ENCODE data around the gene SCN9A. TPM values are rescaled to one million over a fixed set of nuclear protein-coding genes. Genes with fewer than 3 reads are reported as not detected.
"Not testable (repeated sequence)": the region's sequence is repeated elsewhere in the genome, so short reads cannot be mapped to it uniquely, and the experiment has no call there.

The SCN9A gene
- total RNA-seq, 1 donor from 2014 or later: 11.2 TPM

DNA sequence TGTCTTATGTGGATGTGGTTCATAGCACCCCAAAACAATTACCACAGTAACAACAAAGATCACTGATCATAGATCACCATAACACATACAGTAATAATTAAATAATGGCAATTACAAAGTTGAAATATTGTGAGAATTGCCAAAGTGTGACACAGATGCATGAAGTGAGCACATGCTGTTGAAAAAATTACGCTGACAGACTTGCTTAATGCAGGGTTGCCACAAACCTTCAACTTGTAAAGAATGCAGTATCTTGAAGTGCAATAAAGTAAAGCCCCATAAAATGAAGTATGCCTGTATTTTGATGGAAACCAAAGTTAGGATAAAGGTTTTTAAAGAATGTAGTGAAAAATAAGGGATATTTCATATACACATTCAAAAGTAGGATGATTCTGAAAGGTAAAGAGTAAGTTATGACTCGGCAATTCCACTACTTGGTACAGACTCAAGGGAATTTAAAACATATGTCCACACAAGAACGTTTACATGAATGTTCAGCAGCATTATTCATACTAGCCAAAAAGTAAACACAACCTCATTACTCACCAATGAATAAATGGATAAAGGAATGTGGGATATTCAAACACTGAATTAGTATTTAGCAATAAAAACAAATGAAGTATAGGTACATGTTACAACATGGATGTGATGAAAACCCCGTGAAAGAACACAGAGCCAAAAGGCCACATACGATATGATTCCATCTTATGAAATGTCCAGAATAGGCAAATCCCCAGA is 61.6 kb downstream of the SCN9A start:
- DNase-seq: no peak
- Mint-ChIP-seq H3K27ac (ENCODE audit: unreplicated experiment) (no peak overlapping the region), H3K36me3 (ENCODE audit: unreplicated experiment) (no peaks in the 10 kb centered on the region), H3K4me3 (ENCODE audit: unreplicated experiment) (no peak overlapping the region), H3K9me3 (ENCODE audit: unreplicated experiment) (no peaks in the 10 kb centered on the region), H3K27me3 (ENCODE audit: unreplicated experiment) (no peaks in the 10 kb centered on the region), H3K4me1 (ENCODE audit: low read depth, unreplicated experiment) (peaks cover 4% of the 10 kb centered on the region)
- TF ChIP-seq, protein P1, sequence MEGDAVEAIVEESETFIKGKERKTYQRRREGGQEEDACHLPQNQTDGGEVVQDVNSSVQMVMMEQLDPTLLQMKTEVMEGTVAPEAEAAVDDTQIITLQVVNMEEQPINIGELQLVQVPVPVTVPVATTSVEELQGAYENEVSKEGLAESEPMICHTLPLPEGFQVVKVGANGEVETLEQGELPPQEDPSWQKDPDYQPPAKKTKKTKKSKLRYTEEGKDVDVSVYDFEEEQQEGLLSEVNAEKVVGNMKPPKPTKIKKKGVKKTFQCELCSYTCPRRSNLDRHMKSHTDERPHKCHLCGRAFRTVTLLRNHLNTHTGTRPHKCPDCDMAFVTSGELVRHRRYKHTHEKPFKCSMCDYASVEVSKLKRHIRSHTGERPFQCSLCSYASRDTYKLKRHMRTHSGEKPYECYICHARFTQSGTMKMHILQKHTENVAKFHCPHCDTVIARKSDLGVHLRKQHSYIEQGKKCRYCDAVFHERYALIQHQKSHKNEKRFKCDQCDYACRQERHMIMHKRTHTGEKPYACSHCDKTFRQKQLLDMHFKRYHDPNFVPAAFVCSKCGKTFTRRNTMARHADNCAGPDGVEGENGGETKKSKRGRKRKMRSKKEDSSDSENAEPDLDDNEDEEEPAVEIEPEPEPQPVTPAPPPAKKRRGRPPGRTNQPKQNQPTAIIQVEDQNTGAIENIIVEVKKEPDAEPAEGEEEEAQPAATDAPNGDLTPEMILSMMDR (IDR thresholded peaks at IDR 0.05; ENCODE audit: partially characterized antibody, unreplicated experiment): no peak

DNA sequence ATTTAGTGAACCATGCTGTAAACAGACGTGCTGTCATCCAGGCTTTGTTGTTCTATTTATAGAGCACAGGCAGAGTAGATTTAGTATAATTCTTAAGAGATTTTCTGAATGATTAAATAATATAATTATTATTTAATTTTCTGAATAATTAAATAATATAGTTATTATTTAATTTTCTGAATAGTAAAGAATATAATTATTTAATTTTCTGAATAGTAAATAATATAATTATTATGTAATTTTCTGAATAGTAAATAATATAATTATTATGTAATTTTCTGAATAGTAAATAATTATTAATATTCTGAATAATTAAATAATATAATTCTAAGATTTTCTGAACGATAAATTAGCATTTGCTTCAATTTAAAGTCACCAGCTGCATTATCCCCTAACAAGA is 62.9 kb downstream of the SCN9A start:
- not testable (repeated sequence) for H3K4me3 Mint-ChIP-seq (ENCODE audit: unreplicated experiment); H3K27ac Mint-ChIP-seq (ENCODE audit: unreplicated experiment); H3K4me1 Mint-ChIP-seq (ENCODE audit: low read depth, unreplicated experiment); DNase-seq; H3K27me3 Mint-ChIP-seq (ENCODE audit: unreplicated experiment); H3K9me3 Mint-ChIP-seq (ENCODE audit: unreplicated experiment); H3K36me3 Mint-ChIP-seq (ENCODE audit: unreplicated experiment)

DNA sequence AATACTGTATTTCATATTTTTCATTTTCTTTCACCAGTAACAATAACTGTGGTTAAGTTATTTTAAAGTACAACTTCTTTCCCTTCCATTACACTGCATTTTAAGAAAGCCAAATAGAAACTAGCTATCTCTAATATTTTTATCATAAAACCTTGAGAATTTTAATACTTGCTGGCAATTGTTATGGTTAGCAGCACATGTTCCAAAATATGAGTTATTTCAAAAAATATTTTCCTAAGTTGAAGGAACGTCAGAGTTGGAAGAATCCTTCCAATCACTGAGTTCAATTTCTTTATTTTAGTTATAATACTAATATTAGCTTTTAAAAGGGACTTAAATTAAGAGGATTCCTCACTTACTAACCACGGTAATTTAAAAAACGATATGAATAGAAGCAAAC is 68.4 kb downstream of the SCN9A start:
- Mint-ChIP-seq H3K4me3 (ENCODE audit: unreplicated experiment) (no peak overlapping the region), H3K27me3 (ENCODE audit: unreplicated experiment) (peaks cover 3% of the 10 kb centered on the region), H3K36me3 (ENCODE audit: unreplicated experiment) (no peaks in the 10 kb centered on the region), H3K9me3 (ENCODE audit: unreplicated experiment) (no peaks in the 10 kb centered on the region), H3K27ac (ENCODE audit: unreplicated experiment) (no peak overlapping the region), H3K4me1 (ENCODE audit: low read depth, unreplicated experiment) (no peaks in the 10 kb centered on the region)
- TF ChIP-seq, protein P1 (IDR thresholded peaks at IDR 0.05; ENCODE audit: partially characterized antibody, unreplicated experiment): no peak
- no peak for DNase-seq

DNA sequence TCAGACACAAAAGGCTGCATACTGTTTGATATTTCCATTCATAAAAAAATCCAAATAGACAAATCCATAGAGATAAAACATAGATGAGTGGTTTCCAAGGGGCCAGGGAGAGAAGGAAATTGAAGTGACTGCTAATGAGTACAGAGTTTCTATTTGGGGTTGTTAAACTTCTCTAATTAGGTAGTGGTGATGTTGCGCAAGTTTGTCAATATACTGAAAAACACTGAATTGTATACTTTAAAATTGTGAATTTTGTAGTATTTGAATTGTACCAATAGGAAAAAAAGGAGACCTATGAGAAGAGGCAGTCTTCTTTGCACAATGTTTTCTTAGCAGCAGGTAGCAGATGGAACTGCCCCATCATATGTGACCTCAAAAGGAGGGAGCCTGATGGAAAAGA is 71.1 kb downstream of the SCN9A start:
- Mint-ChIP-seq H3K9me3 (ENCODE audit: unreplicated experiment) (no peaks in the 10 kb centered on the region), H3K4me3 (ENCODE audit: unreplicated experiment) (no peak overlapping the region), H3K27ac (ENCODE audit: unreplicated experiment) (no peak overlapping the region), H3K36me3 (ENCODE audit: unreplicated experiment) (no peaks in the 10 kb centered on the region), H3K27me3 (ENCODE audit: unreplicated experiment) (peaks cover 3% of the 10 kb centered on the region), H3K4me1 (ENCODE audit: low read depth, unreplicated experiment) (no peaks in the 10 kb centered on the region)
- no peak for DNase-seq
- TF ChIP-seq, protein P1 (IDR thresholded peaks at IDR 0.05; ENCODE audit: partially characterized antibody, unreplicated experiment): no peak

DNA sequence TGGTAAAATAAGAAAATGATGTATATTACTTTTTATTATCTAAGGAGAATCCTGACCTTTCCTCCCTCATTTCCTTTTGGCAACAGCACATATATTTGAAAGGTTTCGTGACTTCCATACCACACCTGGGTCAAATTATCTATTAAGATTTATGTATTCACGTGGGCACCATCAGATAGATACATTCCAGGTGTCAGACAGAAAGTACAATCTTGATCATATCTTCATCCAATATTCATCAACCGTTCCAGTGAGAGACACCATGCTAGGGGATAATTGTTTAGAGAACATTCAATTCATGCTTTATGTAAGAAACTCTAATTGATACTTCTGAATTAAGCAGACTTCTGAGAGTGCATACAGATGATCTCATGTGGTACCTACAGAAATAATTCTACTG is 73.7 kb downstream of the SCN9A start:
- Mint-ChIP-seq H3K4me1 (ENCODE audit: low read depth, unreplicated experiment) (no peaks in the 10 kb centered on the region), H3K27me3 (ENCODE audit: unreplicated experiment) (peaks cover 3% of the 10 kb centered on the region), H3K27ac (ENCODE audit: unreplicated experiment) (no peak overlapping the region), H3K36me3 (ENCODE audit: unreplicated experiment) (no peaks in the 10 kb centered on the region), H3K4me3 (ENCODE audit: unreplicated experiment) (no peak overlapping the region), H3K9me3 (ENCODE audit: unreplicated experiment) (no peaks in the 10 kb centered on the region)
- no peak for DNase-seq
- TF ChIP-seq, protein P1 (IDR thresholded peaks at IDR 0.05; ENCODE audit: partially characterized antibody, unreplicated experiment): no peak
